Hepatic stellate cell (primary cell): ENCODE results near the gene KLK15.

Experiments
- DNase-seq: peaks from one replicate; pipeline ENCODE4 v3.0.0; 2011; ENCODE audit warnings: low spot score

Gene KLK15

GRCh38 chr19:50843205-50843604 is 9.8 kb upstream of the KLK15 start:
- DNase-seq: no peak

GRCh38 chr19:50842130-50842529 is 8.8 kb upstream of the KLK15 start:
- no peak for DNase-seq

GRCh38 chr19:50839712-50840655 is 6.6 kb upstream of the KLK15 start:
- no peak for DNase-seq

- no peak for DNase-seq
Measured at GRCh38 chr19:50838239-50838638, 4.9 kb upstream of the KLK15 start.

GRCh38 chr19:50837300-50837699 is 3.9 kb upstream of the KLK15 start:
- DNase-seq: no peak

GRCh38 chr19:50836543-50837195 is 3.3 kb upstream of the KLK15 start:
- DNase-seq: no peak

GRCh38 chr19:50835785-50836542 is 2.6 kb upstream of the KLK15 start:
- peak; percentile 67 for DNase-seq

GRCh38 chr19:50835103-50835784 is 1.9 kb upstream of the KLK15 start:
- no peak for DNase-seq

GRCh38 chr19:50833802-50834167 is 411 bp upstream of the KLK15 start:
- DNase-seq: no peak

GRCh38 chr19:50832666-50833065 is 708 bp downstream of the KLK15 start:
- DNase-seq: no peak

- DNase-seq: no peak
Measured at GRCh38 chr19:50831026-50831396, 2.4 kb downstream of the KLK15 start.

GRCh38 chr19:50830266-50831025 is 2.9 kb downstream of the KLK15 start:
- no peak for DNase-seq

GRCh38 chr19:50829801-50830200 is 3.6 kb downstream of the KLK15 start:
- DNase-seq: no peak

GRCh38 chr19:50827476-50827875 is 5.9 kb downstream of the KLK15 start:
- no peak for DNase-seq

- DNase-seq: no peak
Measured at GRCh38 chr19:50826492-50827240, 6.7 kb downstream of the KLK15 start.

- no peak for DNase-seq
Measured at GRCh38 chr19:50823389-50824042, 9.9 kb downstream of the KLK15 start, which contains the start of gene KLK1. KLK1 (minus strand) TSS chr19:50823787; CDS start chr19:50823748, 39 bp downstream.

- DNase-seq: no peak
Measured at GRCh38 chr19:50822661-50823208, 10.6 kb downstream of the KLK15 start.

GRCh38 chr19:50821622-50822021 is 11.8 kb downstream of the KLK15 start:
- no peak for DNase-seq

GRCh38 chr19:50821248-50821612 is 12.1 kb downstream of the KLK15 start:
- no peak for DNase-seq
